ENCODE results near the gene UQCC5. TPM values are rescaled to one million over a fixed set of nuclear protein-coding genes. Genes with fewer than 3 reads are reported as not detected.

UQCC5 gene
- total and polyA plus RNA-seq, 2 donors (not counting 3 experiments of a cell fraction or from before 2014, with no cell fraction given), result 9.9 to 22.6 TPM

GRCh38 chr3:52507359-52507758 is 29.0 kb upstream of the UQCC5 start:
- no TSS peak for BruUV-seq (replicated peaks)
- Histone ChIP-seq H3K4me3 (replicated peaks in 1 of 3; ENCODE audit: insufficient read depth in 1 of 3, low read depth in 1 of 3, low read length in 3 of 3) (no peak overlapping the region), H3K79me2 (ENCODE audit: control insufficient read depth, insufficient read depth, low read length) (peaks cover 3% of the 10 kb centered on the region), H3K27ac (ENCODE audit: insufficient read depth, low read depth, low read length) (no peak overlapping the region), H2AFZ (ENCODE audit: low read depth, low read length) (no peak overlapping the region), H3K4me2 (ENCODE audit: insufficient read depth, low read length) (no peak overlapping the region), H3K9me3 (replicated peaks; ENCODE audit: control insufficient read depth, insufficient read depth, low read length) (no peaks in the 10 kb centered on the region), H3K36me3 (ENCODE audit: control insufficient read depth in 2 of 2, extremely low read depth in 1 of 2, insufficient read depth in 2 of 2, low read length in 2 of 2) (peaks cover 28 to 85% of the 10 kb centered on the region in 2 experiments), H3K9me1 (replicated peaks; ENCODE audit: control insufficient read depth, extremely low read depth, insufficient read depth, low read length) (no peaks in the 10 kb centered on the region), H3K4me1 (ENCODE audit: control insufficient read depth, extremely low read depth, insufficient read depth, low read length) (peaks cover 10% of the 10 kb centered on the region), H3K27me3 (ENCODE audit: control insufficient read depth in 2 of 2, insufficient read depth in 2 of 2, low read length in 2 of 2) (no peaks in the 10 kb centered on the region), H4K20me1 (replicated peaks; ENCODE audit: control insufficient read depth, extremely low read depth, insufficient read depth, low read length) (no peaks in the 10 kb centered on the region), H3K9ac (replicated peaks; ENCODE audit: extremely low read depth, insufficient read depth, low read length) (no peak overlapping the region)
- intact Hi-C loops (cut with micrococcal nuclease) (loop anchor here (1.0 kb wide), 1 partner anchor 12 kb away; the partner anchor contains the start of gene STAB1), dilution Hi-C loops (cut with MboI; ENCODE audit: extremely low pct_ligation_motif_present, low sequenced_read_pairs) (no loop called here)
- POLR2A ChIA-PET, result no interaction called here
- DNase-seq (ENCODE audit: low read depth, low spot score) (no peak), FAIRE-seq (peak; percentile 15)
- CTCF ChIA-PET, result interaction anchor here (0.7 to 2.0 kb wide), 4 partner anchors 12 to 40 kb away, joined by 3 to 7 read pairs (median 4); partner anchors contain the start of gene STAB1
- TF ChIP-seq GATA2 (IDR thresholded peaks at IDR 0.05; ENCODE audit: insufficient read depth, insufficient read length, low read depth, low read length) (no peak), MAX (IDR thresholded peaks at IDR 0.05; ENCODE audit: insufficient read depth, insufficient read length) (no peak), FOS (IDR thresholded peaks at IDR 0.05; ENCODE audit: borderline replicate concordance, insufficient read depth, low read length) (no peak), JUN (IDR thresholded peaks at IDR 0.05; ENCODE audit: borderline replicate concordance, insufficient read depth, insufficient read length, low read depth) (no peak), EZH2 (IDR thresholded peaks at IDR 0.05; ENCODE audit: borderline replicate concordance, low read depth, low read length, severe bottlenecking) (no peak), POLR2AphosphoS5 (IDR thresholded peaks at IDR 0.05; ENCODE audit: insufficient read depth, low read depth, low read length) (no peak), POLR2A (IDR thresholded peaks at IDR 0.05; ENCODE audit: low read depth, low read length) (no peak), CTCF (IDR thresholded peaks at IDR 0.05; ENCODE audit: extremely low read depth in 1 of 2, insufficient read depth in 1 of 2, low read depth in 1 of 2, low read length in 2 of 2) (no peak), MYC (IDR thresholded peaks at IDR 0.05; ENCODE audit: low read depth, low read length) (no peak)
